NB4 (cell line): ENCODE data around the gene PACC1.

Experiments used
- DNase-seq: peaks from one replicate; pipeline ENCODE4 v3.0.0; 2010; ENCODE audit warnings: low read depth
- H3K4me3 ChIP-seq: one replicate; pipeline ENCODE4 v1.5.1; 2011; ENCODE audit warnings: mild to moderate bottlenecking, low read depth, low read length, moderate library complexity
- CTCF ChIP-seq: IDR thresholded peaks from one replicate; pipeline ENCODE4 v1.5.1; 2012; ENCODE audit warnings: low read depth, low read length
- MAX ChIP-seq: IDR thresholded peaks from 2 replicates; pipeline ENCODE4 v1.6.1; 2011; ENCODE audit warnings: low read depth, low read length
- MYC ChIP-seq: IDR thresholded peaks from 2 replicates; pipeline ENCODE4 v1.6.1; 2011; ENCODE audit warnings: low read depth, low read length
- POLR2A ChIP-seq: IDR thresholded peaks from 2 replicates; pipeline ENCODE4 v1.6.1; 2011; ENCODE audit warnings: mild to moderate bottlenecking; ENCODE audit not compliant: insufficient read length; ENCODE audit errors: extremely low read depth

Gene PACC1

DNA sequence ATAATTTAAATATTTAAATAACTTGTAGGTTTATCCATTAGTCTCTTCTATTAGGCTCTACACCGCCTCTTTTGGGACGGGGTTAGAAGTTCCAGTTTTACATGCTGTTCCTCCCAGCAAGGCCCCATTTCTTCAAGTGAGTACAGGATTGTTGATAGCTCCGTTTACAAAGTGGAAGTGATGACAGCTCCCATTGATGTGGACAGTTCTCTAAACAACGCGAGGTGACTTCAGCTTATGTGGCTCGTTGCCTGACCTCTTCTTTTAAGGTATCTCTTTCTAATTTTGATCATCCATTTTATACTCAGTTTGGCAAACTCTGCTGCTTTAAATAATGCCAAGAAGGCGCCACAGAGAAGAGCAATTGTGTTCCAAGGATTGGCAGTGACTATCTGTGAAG is 49.7 kb downstream of the PACC1 start:
- TF ChIP-seq MYC (no peak), CTCF (no peak), MAX (no peak), POLR2A (no peak)
- no peak overlapping the region for H3K4me3 ChIP-seq
- DNase-seq = no peak

GRCh38 chr1:212359794-212360479 is 54.7 kb downstream of the PACC1 start:
- H3K4me3 ChIP-seq = no peak overlapping the region
- no peak for DNase-seq
- TF ChIP-seq MAX (no peak), POLR2A (no peak), MYC (no peak), CTCF (no peak)

GRCh38 chr1:212355230-212355969 is 59.3 kb downstream of the PACC1 start:
- TF ChIP-seq MAX = no peak
- no peak for TF ChIP-seq MYC
- TF ChIP-seq CTCF = no peak
- no peak for DNase-seq
- H3K4me3 ChIP-seq = no peak overlapping the region

GRCh38 chr1:212354464-212354863 is 60.2 kb downstream of the PACC1 start:
- TF ChIP-seq CTCF = no peak
- TF ChIP-seq MYC = no peak
- no peak for TF ChIP-seq POLR2A
- no peak for TF ChIP-seq MAX
- H3K4me3 ChIP-seq = no peak overlapping the region
- DNase-seq = no peak

DNA sequence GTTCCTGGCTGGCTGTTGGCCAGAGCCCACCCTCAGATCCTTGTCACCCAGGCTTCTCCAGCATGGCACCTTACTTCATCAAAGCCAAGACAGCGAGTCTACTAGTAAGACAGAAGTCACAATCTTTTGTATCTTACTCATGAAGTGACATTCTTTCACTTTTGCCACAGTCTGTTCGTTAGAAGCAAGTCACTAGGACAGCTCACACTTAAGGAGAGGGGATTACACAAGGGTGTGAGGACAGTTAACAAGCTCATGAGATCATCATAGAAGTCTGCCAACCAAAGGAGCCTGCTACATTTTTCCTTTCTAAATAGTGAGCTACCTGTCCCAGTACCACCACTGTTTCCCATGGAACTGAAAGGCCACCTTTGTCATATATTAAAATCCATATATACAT is 61.5 kb downstream of the PACC1 start:
- peak; percentile 14 for DNase-seq
- H3K4me3 ChIP-seq = no peak overlapping the region
- TF ChIP-seq POLR2A = no peak
- TF ChIP-seq MAX = no peak
- TF ChIP-seq CTCF = no peak
- TF ChIP-seq MYC = no peak
